ENCODE results near the gene C6orf132. TPM values are rescaled to one million over a fixed set of nuclear protein-coding genes. Genes with fewer than 3 reads are reported as not detected.

C6orf132 gene
- total RNA-seq, 4 donors from 2014 or later: 26.1 to 96.9 (median 43.2) TPM

GRCh38 chr6:42073287-42073686, 69.1 kb downstream of the C6orf132 start:
- H3K4me1 ChIP-seq: no peaks in the 10 kb centered on the region
- TF ChIP-seq POLR2A (IDR thresholded peaks at IDR 0.05) (no peak), POLR2AphosphoS5 (IDR thresholded peaks at IDR 0.05) (no peak), EP300 (IDR thresholded peaks at IDR 0.05; ENCODE audit: low read depth) (no peak)
- TF ChIP-seq, protein P1, sequence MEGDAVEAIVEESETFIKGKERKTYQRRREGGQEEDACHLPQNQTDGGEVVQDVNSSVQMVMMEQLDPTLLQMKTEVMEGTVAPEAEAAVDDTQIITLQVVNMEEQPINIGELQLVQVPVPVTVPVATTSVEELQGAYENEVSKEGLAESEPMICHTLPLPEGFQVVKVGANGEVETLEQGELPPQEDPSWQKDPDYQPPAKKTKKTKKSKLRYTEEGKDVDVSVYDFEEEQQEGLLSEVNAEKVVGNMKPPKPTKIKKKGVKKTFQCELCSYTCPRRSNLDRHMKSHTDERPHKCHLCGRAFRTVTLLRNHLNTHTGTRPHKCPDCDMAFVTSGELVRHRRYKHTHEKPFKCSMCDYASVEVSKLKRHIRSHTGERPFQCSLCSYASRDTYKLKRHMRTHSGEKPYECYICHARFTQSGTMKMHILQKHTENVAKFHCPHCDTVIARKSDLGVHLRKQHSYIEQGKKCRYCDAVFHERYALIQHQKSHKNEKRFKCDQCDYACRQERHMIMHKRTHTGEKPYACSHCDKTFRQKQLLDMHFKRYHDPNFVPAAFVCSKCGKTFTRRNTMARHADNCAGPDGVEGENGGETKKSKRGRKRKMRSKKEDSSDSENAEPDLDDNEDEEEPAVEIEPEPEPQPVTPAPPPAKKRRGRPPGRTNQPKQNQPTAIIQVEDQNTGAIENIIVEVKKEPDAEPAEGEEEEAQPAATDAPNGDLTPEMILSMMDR (IDR thresholded peaks at IDR 0.05): no peak
- DNase-seq: no peak
- in situ Hi-C loops (cut with MboI; ENCODE audit: low pct_ligation_motif_present in 1 of 4, low pct_unique_long_range_greater_than_20kb in 1 of 4, low sequenced_read_pairs in 3 of 4) (loop anchor here in 2 of 4 donors (10.0 kb wide), 2 partner anchors 92 to 462 kb away; no protein-coding TSS in a partner anchor), intact Hi-C loops (cut with DNase I; ENCODE audit: low total_unique reads) (loop anchor here (5.0 kb wide), 1 partner anchor 1479 kb away; no protein-coding TSS in a partner anchor)
- H3K27me3 ChIP-seq: no peaks in the 10 kb centered on the region
- H3K36me3 ChIP-seq: peaks cover 0 to 48% (median 22%) of the 10 kb centered on the region in 4 donors
- no peak overlapping the region for H3K27ac ChIP-seq
- H3K9me3 ChIP-seq: no peaks in the 10 kb centered on the region
- H3K4me3 ChIP-seq: no peak overlapping the region
- WGBS, 2 donors (ENCODE audit: low coverage in 1 of 2): 76 to 82% methylated on average over 2 of the region's 2 CpGs

GRCh38 chr6:42071881-42072583, 70.4 kb downstream of the C6orf132 start:
- DNase-seq: no peak
- no peaks in the 10 kb centered on the region for H3K27me3 ChIP-seq
- peaks cover 0 to 50% (median 22%) of the 10 kb centered on the region in 4 donors for H3K36me3 ChIP-seq
- no peaks in the 10 kb centered on the region for H3K9me3 ChIP-seq
- intact Hi-C loops (cut with DNase I; ENCODE audit: low total_unique reads): loop anchor here (5.0 kb wide), 1 partner anchor 1480 kb away; no protein-coding TSS in a partner anchor
- no peak overlapping the region for H3K4me3 ChIP-seq
- 57 to 79% methylated on average over 2 to 6 of the region's 6 CpGs for WGBS, 2 donors (ENCODE audit: low coverage in 1 of 2)
- no peak for TF ChIP-seq POLR2AphosphoS5 (IDR thresholded peaks at IDR 0.05)
- TF ChIP-seq POLR2A (IDR thresholded peaks at IDR 0.05): no peak
- TF ChIP-seq, protein P1 (IDR thresholded peaks at IDR 0.05): no peak
- no peak for TF ChIP-seq EP300 (IDR thresholded peaks at IDR 0.05; ENCODE audit: low read depth)
- in situ Hi-C loops (cut with MboI; ENCODE audit: low pct_ligation_motif_present in 1 of 4, low pct_unique_long_range_greater_than_20kb in 1 of 4, low sequenced_read_pairs in 3 of 4): loop anchor here in 2 of 4 donors (10.0 kb wide), 2 partner anchors 93 to 463 kb away; no protein-coding TSS in a partner anchor
- H3K27ac ChIP-seq: no peak overlapping the region
- H3K4me1 ChIP-seq: no peaks in the 10 kb centered on the region

GRCh38 chr6:42068872-42069522, 73.4 kb downstream of the C6orf132 start:
- H3K27me3 ChIP-seq: no peaks in the 10 kb centered on the region
- DNase-seq: no peak
- in situ Hi-C loops (cut with MboI; ENCODE audit: low pct_ligation_motif_present in 1 of 4, low pct_unique_long_range_greater_than_20kb in 1 of 4, low sequenced_read_pairs in 3 of 4) (no loop called here), intact Hi-C loops (cut with DNase I; ENCODE audit: low total_unique reads) (no loop called here)
- H3K36me3 ChIP-seq: peaks cover 0 to 66% (median 32%) of the 10 kb centered on the region in 4 donors
- H3K4me3 ChIP-seq: no peak overlapping the region
- H3K9me3 ChIP-seq: no peaks in the 10 kb centered on the region
- WGBS, 2 donors (ENCODE audit: low coverage in 1 of 2): 83 to 92% methylated on average over 1 to 5 of the region's 5 CpGs
- H3K4me1 ChIP-seq: no peaks in the 10 kb centered on the region
- H3K27ac ChIP-seq: no peak overlapping the region
- TF ChIP-seq POLR2AphosphoS5 (IDR thresholded peaks at IDR 0.05): no peak
- no peak for TF ChIP-seq EP300 (IDR thresholded peaks at IDR 0.05; ENCODE audit: low read depth)
- TF ChIP-seq, protein P1 (IDR thresholded peaks at IDR 0.05): no peak
- TF ChIP-seq POLR2A (IDR thresholded peaks at IDR 0.05): no peak

- WGBS, 2 donors (ENCODE audit: low coverage in 1 of 2): 96 to 97% methylated on average over 6 to 7 of the region's 7 CpGs
- Histone ChIP-seq H3K4me1 (no peaks in the 10 kb centered on the region), H3K9me3 (no peaks in the 10 kb centered on the region), H3K36me3 (peaks cover 0 to 73% (median 35%) of the 10 kb centered on the region in 4 donors), H3K4me3 (no peak overlapping the region), H3K27ac (no peak overlapping the region), H3K27me3 (no peaks in the 10 kb centered on the region)
- TF ChIP-seq, protein P1 (IDR thresholded peaks at IDR 0.05): no peak
- TF ChIP-seq POLR2A (IDR thresholded peaks at IDR 0.05) (no peak), POLR2AphosphoS5 (IDR thresholded peaks at IDR 0.05) (no peak)
- intact Hi-C loops (cut with DNase I; ENCODE audit: low total_unique reads): no loop called here
- no peak for DNase-seq
- in situ Hi-C loops (cut with MboI; ENCODE audit: low pct_ligation_motif_present in 1 of 4, low pct_unique_long_range_greater_than_20kb in 1 of 4, low sequenced_read_pairs in 3 of 4): no loop called here
Measured at GRCh38 chr6:42068173-42068572, 74.2 kb downstream of the C6orf132 start.
